ENCODE data around the gene TNRC6B.

Gene TNRC6B

GRCh38 chr22:40233886-40234285, 56.2 kb downstream of the TNRC6B start:
- ChIA-PET CTCF (interaction anchor here (0.6 kb wide), 1 partner anchor 19 kb away, joined by 3 read pairs; no protein-coding TSS in a partner anchor), POLR2A (no interaction called here)
- TF ChIP-seq LEF1 (IDR thresholded peaks at IDR 0.05; ENCODE audit: borderline replicate concordance) (no peak), ARNT (IDR thresholded peaks at IDR 0.05) (no peak), SP1 (IDR thresholded peaks at IDR 0.05) (no peak), HDGF (IDR thresholded peaks at IDR 0.05; ENCODE audit: borderline replicate concordance) (no peak), FOXM1 (IDR thresholded peaks at IDR 0.05; ENCODE audit: borderline replicate concordance) (no peak), FOXA1 (IDR thresholded peaks at IDR 0.05) (no peak), ELF4 (IDR thresholded peaks at IDR 0.05) (no peak), PKNOX1 (IDR thresholded peaks at IDR 0.05) (no peak), NFRKB (IDR thresholded peaks at IDR 0.05) (no peak), FOXK2 (IDR thresholded peaks at IDR 0.05) (no peak), CTBP1 (IDR thresholded peaks at IDR 0.05; ENCODE audit: borderline replicate concordance) (no peak), TARDBP (IDR thresholded peaks at IDR 0.05) (no peak), SUZ12 (IDR thresholded peaks at IDR 0.05) (no peak), L3MBTL2 (conservative IDR thresholded peaks at IDR 0.05) (no peak), ZNF384 (IDR thresholded peaks at IDR 0.05) (no peak), BHLHE40 (IDR thresholded peaks at IDR 0.05; ENCODE audit: borderline replicate concordance) (no peak)
- no peak for DNase-seq (ENCODE audit: extremely low spot score)

GRCh38 chr22:40234658-40235057, 56.9 kb downstream of the TNRC6B start:
- DNase-seq (ENCODE audit: extremely low spot score), result no peak
- TF ChIP-seq HDGF (IDR thresholded peaks at IDR 0.05; ENCODE audit: borderline replicate concordance), result no peak
- TF ChIP-seq CTBP1 (IDR thresholded peaks at IDR 0.05; ENCODE audit: borderline replicate concordance), result no peak
- ChIA-PET CTCF (no interaction called here), POLR2A (no interaction called here)

- TF ChIP-seq NFRKB (IDR thresholded peaks at IDR 0.05) (no peak), CTBP1 (IDR thresholded peaks at IDR 0.05; ENCODE audit: borderline replicate concordance) (no peak), ZNF384 (IDR thresholded peaks at IDR 0.05) (no peak), ELF4 (IDR thresholded peaks at IDR 0.05) (no peak), SP1 (IDR thresholded peaks at IDR 0.05) (no peak), LEF1 (IDR thresholded peaks at IDR 0.05; ENCODE audit: borderline replicate concordance) (no peak), FOXM1 (IDR thresholded peaks at IDR 0.05; ENCODE audit: borderline replicate concordance) (no peak), BHLHE40 (IDR thresholded peaks at IDR 0.05; ENCODE audit: borderline replicate concordance) (no peak), SUZ12 (IDR thresholded peaks at IDR 0.05) (no peak), L3MBTL2 (conservative IDR thresholded peaks at IDR 0.05) (no peak)
- POLR2A ChIA-PET, result no interaction called here
- DNase-seq (ENCODE audit: extremely low spot score), result no peak
- CTCF ChIA-PET, result no interaction called here
Observed at GRCh38 chr22:40235308-40235707, 57.6 kb downstream of the TNRC6B start.

DNA sequence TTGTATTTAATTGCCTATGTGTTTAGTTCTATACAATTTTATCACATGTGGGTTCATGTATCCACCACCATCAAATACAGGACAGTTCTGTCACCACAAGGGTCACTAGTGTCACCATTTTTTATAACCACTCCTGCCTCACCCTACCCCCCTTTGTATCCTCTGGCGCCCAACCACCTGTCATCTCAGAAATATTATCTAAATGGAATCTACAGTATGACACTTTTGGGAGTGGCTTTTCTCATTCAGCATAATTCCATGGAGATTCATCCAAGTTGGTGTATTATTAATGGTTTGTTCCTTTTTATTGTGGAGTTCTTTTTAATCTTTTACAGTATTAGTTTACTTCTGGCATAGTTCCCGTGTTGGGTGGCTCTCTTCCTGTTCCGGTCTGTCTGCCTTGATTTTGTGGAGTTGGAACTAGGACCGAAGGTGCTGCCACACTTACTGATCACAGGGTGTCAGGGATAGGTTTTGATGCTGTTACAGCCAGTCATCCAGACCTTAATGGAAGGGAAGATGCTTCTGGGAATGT, 58.5 kb downstream of the TNRC6B start:
- POLR2A ChIA-PET, result no interaction called here
- CTCF ChIA-PET, result no interaction called here
- TF ChIP-seq BHLHE40 (IDR thresholded peaks at IDR 0.05; ENCODE audit: borderline replicate concordance), result no peak
- DNase-seq (ENCODE audit: extremely low spot score), result no peak

GRCh38 chr22:40237241-40237640, 59.5 kb downstream of the TNRC6B start:
- no peak for DNase-seq (ENCODE audit: extremely low spot score)
- CTCF ChIA-PET, result no interaction called here
- TF ChIP-seq SP1 (IDR thresholded peaks at IDR 0.05) (no peak), TARDBP (IDR thresholded peaks at IDR 0.05) (no peak), ELF4 (IDR thresholded peaks at IDR 0.05) (no peak), PKNOX1 (IDR thresholded peaks at IDR 0.05) (no peak), BHLHE40 (IDR thresholded peaks at IDR 0.05; ENCODE audit: borderline replicate concordance) (no peak), L3MBTL2 (conservative IDR thresholded peaks at IDR 0.05) (no peak), ARNT (IDR thresholded peaks at IDR 0.05) (no peak), HDGF (IDR thresholded peaks at IDR 0.05; ENCODE audit: borderline replicate concordance) (no peak), FOXK2 (IDR thresholded peaks at IDR 0.05) (no peak), CTBP1 (IDR thresholded peaks at IDR 0.05; ENCODE audit: borderline replicate concordance) (no peak), FOXA1 (IDR thresholded peaks at IDR 0.05) (no peak)
- POLR2A ChIA-PET, result no interaction called here

- CTCF ChIA-PET, result no interaction called here
Observed at GRCh38 chr22:40237788-40238424, 60.2 kb downstream of the TNRC6B start.

More at GRCh38 chr22:40237788-40238424, 60.2 kb downstream of the TNRC6B start:
- TF ChIP-seq ZNF384 (IDR thresholded peaks at IDR 0.05) (no peak), ELF4 (IDR thresholded peaks at IDR 0.05) (no peak), NFRKB (IDR thresholded peaks at IDR 0.05) (no peak), FOXM1 (IDR thresholded peaks at IDR 0.05; ENCODE audit: borderline replicate concordance) (no peak), HDGF (IDR thresholded peaks at IDR 0.05; ENCODE audit: borderline replicate concordance) (no peak), ARNT (IDR thresholded peaks at IDR 0.05) (no peak), LEF1 (IDR thresholded peaks at IDR 0.05; ENCODE audit: borderline replicate concordance) (no peak), PKNOX1 (IDR thresholded peaks at IDR 0.05) (no peak), BHLHE40 (IDR thresholded peaks at IDR 0.05; ENCODE audit: borderline replicate concordance) (no peak), CTBP1 (IDR thresholded peaks at IDR 0.05; ENCODE audit: borderline replicate concordance) (no peak), SP1 (IDR thresholded peaks at IDR 0.05) (no peak), FOXA1 (IDR thresholded peaks at IDR 0.05) (no peak), L3MBTL2 (conservative IDR thresholded peaks at IDR 0.05) (no peak), SUZ12 (IDR thresholded peaks at IDR 0.05) (no peak), TARDBP (IDR thresholded peaks at IDR 0.05) (no peak), FOXK2 (IDR thresholded peaks at IDR 0.05) (no peak)
- POLR2A ChIA-PET, result interaction anchor here (1.0 kb wide), 1 partner anchor 194 kb away, joined by 3 read pairs; no protein-coding TSS in a partner anchor
- DNase-seq (ENCODE audit: extremely low spot score), result no peak

All from HEK293T (cell line).